Ovary (tissue), 9 donors: ENCODE results near the gene HSD17B7. TPM values are rescaled to one million over a fixed set of nuclear protein-coding genes. Genes with fewer than 3 reads are reported as not detected.

ENCODE experiments used
- DNase-seq, 5 donors: peaks; one replicate each; pipeline ENCODE4 v3.0.0-alpha.2; 2019 to 2020
- H3K27ac ChIP-seq, 2 donors: fragments of 200-600 bp; one replicate each; pipeline versions ENCODE4 v1.5.1 to v1.8.0; 2019 to 2022
- H3K27me3 ChIP-seq: fragments of 200-600 bp; one replicate; pipeline ENCODE4 v1.8.0; 2022
- H3K36me3 ChIP-seq: fragments of 200-600 bp; sonication (generic); one replicate; pipeline ENCODE4 v1.5.1; 2019
- H3K4me1 ChIP-seq: one replicate; pipeline ENCODE4 v1.8.1; 2013; ENCODE audit warnings: mild to moderate bottlenecking, moderate library complexity; ENCODE audit not compliant: insufficient read depth
- H3K4me3 ChIP-seq: fragments of 200-600 bp; sonication (generic); one replicate; pipeline ENCODE4 v1.5.1; 2017
- H3K9me3 ChIP-seq, 2 donors: fragments of 200-600 bp in 1 of 2; sonication (generic) in 1 of 2; one replicate each; pipeline versions ENCODE4 v1.5.1 to v1.8.1; 2013 to 2019; ENCODE audit warnings: mild to moderate bottlenecking in 1 of 2, moderate library complexity in 1 of 2
- CTCF ChIP-seq, 3 donors: fragments of 450-650 bp in 2 of 3; fragments of 200-600 bp in 1 of 3; IDR thresholded peaks; one replicate each; pipeline versions ENCODE4 v1.5.1 to v1.8.0; 2016 to 2022; ENCODE audit warnings: antibody characterized with exemption in 3 of 3, mild to moderate bottlenecking in 1 of 3
- EP300 ChIP-seq: sonication (generic); formaldehyde crosslinking; IDR thresholded peaks from one replicate; pipeline ENCODE4 v1.6.1; 2017; ENCODE audit warnings: antibody characterized with exemption
- POLR2A ChIP-seq: fragments of 450-650 bp; IDR thresholded peaks from one replicate; pipeline ENCODE4 v1.6.1; 2017; ENCODE audit warnings: antibody characterized with exemption, mild to moderate bottlenecking, moderate library complexity
- WGBS, 3 donors: extraction: QIAGEN DNeasy Blood & Tissue Kit in 1 of 3; methylation state at CpG; one replicate each; pipeline versions ENCODE4 v1.1.5 to v1.1.7; 2013 to 2017; 5-methylcytosine and 5-hydroxymethylcytosine counted together
- intact Hi-C, 4 donors: fragments of 100-400 bp; cut with DNase I; formaldehyde crosslinking; loops; one replicate each; pipeline versions ENCODE4 v1.11.0 to v1.15.1; 2022 to 2023
- polyA plus RNA-seq, 2 donors: library from polyadenylated mRNA; stranded (reverse); fragments of 200-250 nt in 1 of 2; fragments of 350-450 nt in 1 of 2; fragmentation: Illumina TruSeq in 1 of 2; extraction: RNeasy Lipid Tissue Mini Kit (QIAGEN cat#74804) in 1 of 2; gene quantifications; one replicate each; pipeline ENCODE4 v1.2.3, GENCODE V29; 2013 to 2014
- small RNA-seq: library from RNA; depleted of rRNA; stranded (forward); fragments of <200 nt; gene quantifications from one replicate; pipeline ENCODE3, GENCODE V24; 2016
- total RNA-seq, 7 donors: library from RNA; depleted of rRNA in 2 of 7; stranded (reverse); fragments of >200 nt in 2 of 7; fragmentation: NEBNext Ultra II Directional in 3 of 7; extraction: Animal tissue kit (Norgen Biotek cat#: 25700) in 3 of 7; gene quantifications; one replicate each; pipeline versions ENCODE4 v1.1.0 to v1.2.4, GENCODE V29; 2016 to 2023
- donor health status: DM: no; HTN: no; CAD: no; lungs with moderate emphysema.
- donor health status: DM: no; HTN: no; CAD: no.
- donor health status: Bipolar disorder and iron deficiency.
- donor health status: DM: yes; HTN: yes; CAD: no.
- donor health status: DM: no; HTN: no; CAD: no.
- donor health status: DM: yes; HTN: yes; CAD: no.

Gene HSD17B7
- total and polyA plus RNA-seq, 9 donors, result 9.0 to 32.0 (median 12.8) TPM

GRCh38 chr1:162859191-162859590 is 68.7 kb downstream of the HSD17B7 start:
- intact Hi-C loops, result loop anchor here in 1 of 4 donors (10.0 kb wide), 1 partner anchor 456 kb away; no protein-coding TSS in a partner anchor
- H3K27ac ChIP-seq, result no peak overlapping the region
- DNase-seq, result no peak
- H3K36me3 ChIP-seq, result no peaks in the 10 kb centered on the region
- H3K4me3 ChIP-seq, result no peak overlapping the region
- no peaks in the 10 kb centered on the region for H3K27me3 ChIP-seq
- TF ChIP-seq POLR2A (no peak), CTCF (IDR thresholded peaks at IDR 0.05) (no peak), EP300 (no peak)
- WGBS, 3 donors, result 91 to 93% (median 92%) methylated on average over 1 of the region's 1 CpG
- no peaks in the 10 kb centered on the region for H3K4me1 ChIP-seq
- no peaks in the 10 kb centered on the region for H3K9me3 ChIP-seq

GRCh38 chr1:162861101-162861500 is 70.6 kb downstream of the HSD17B7 start, which contains the start of gene CCDC190:
TSS of gene CCDC190 (minus strand) at chr1:162861175. CDS start at chr1:162859646, 1,529 bp downstream.
- 34 to 53% (median 52%) methylated on average over 4 of the region's 4 CpGs for WGBS, 3 donors
- intact Hi-C loops, result no loop called here
- Histone ChIP-seq H3K9me3 (no peaks in the 10 kb centered on the region), H3K4me3 (no peak within 1 kb of the TSS), H3K27ac (no peak within 1 kb of the TSS), H3K27me3 (no peaks in the 10 kb centered on the region), H3K36me3 (no peaks in the 10 kb centered on the region), H3K4me1 (no peaks in the 10 kb centered on the region)
- DNase-seq, result no peak
- TF ChIP-seq EP300 (no peak), POLR2A (no peak), CTCF (IDR thresholded peaks at IDR 0.05) (no peak)

GRCh38 chr1:162861625-162862024 is 71.1 kb downstream of the HSD17B7 start:
- H3K36me3 ChIP-seq, result no peaks in the 10 kb centered on the region
- H3K4me1 ChIP-seq, result no peaks in the 10 kb centered on the region
- DNase-seq, result no peak
- no peaks in the 10 kb centered on the region for H3K27me3 ChIP-seq
- no peak overlapping the region for H3K27ac ChIP-seq
- no peak overlapping the region for H3K4me3 ChIP-seq
- intact Hi-C loops, result no loop called here
- H3K9me3 ChIP-seq, result no peaks in the 10 kb centered on the region
- no peak for TF ChIP-seq CTCF (IDR thresholded peaks at IDR 0.05)
- TF ChIP-seq EP300, result no peak
- TF ChIP-seq POLR2A, result no peak
- 15 to 27% (median 17%) methylated on average over 5 of the region's 5 CpGs for WGBS, 3 donors

Small RNA genes lying within 50 kb of the gene (small RNA-seq; reads per million reads assigned to genes)
- gene RN7SL861P, result not detected

Other genes with a start within 250 kb of the HSD17B7 start
- 100 to 1,000 TPM in 1 of 7 donors, 10 to 100 TPM in 6; 39.4 to 108 (median 56.2) TPM for gene UAP1, start 229.0 kb upstream of the HSD17B7 start, total RNA-seq
- gene UAP1, start 229.0 kb upstream of the HSD17B7 start, polyA plus RNA-seq, result 10 to 100 TPM; 31.2 to 34.9 TPM
- gene DDR2, start 158.2 kb upstream of the HSD17B7 start, total RNA-seq, result 100 to 1,000 TPM in 3 of 7 donors, 10 to 100 TPM in 4; 44.9 to 143 (median 91.7) TPM
- 10 to 100 TPM; 25.6 to 61.0 TPM for gene DDR2, start 158.2 kb upstream of the HSD17B7 start, polyA plus RNA-seq
- not detected for gene CCDC190, start 70.5 kb downstream of the HSD17B7 start, total RNA-seq
- under 1 TPM in 1 of 2 donors, not detected in 1; 0.43 TPM for gene CCDC190, start 70.5 kb downstream of the HSD17B7 start, polyA plus RNA-seq